Right atrium auricular region (tissue), 2 donors: ENCODE data around the gene CLTC. TPM values are rescaled to one million over a fixed set of nuclear protein-coding genes. Genes with fewer than 3 reads are reported as not detected.

Experiments used
- DNase-seq: peaks from one replicate; pipeline ENCODE4 v3.0.0-alpha.2; 2019; ENCODE audit warnings: low spot score
- H3K27ac ChIP-seq, 2 donors: fragments of 200-600 bp; sonication (generic); 1 replicate in 1 of 2; 2 replicates in 1 of 2; pipeline ENCODE4 v1.5.1; 2016 to 2019
- H3K27me3 ChIP-seq, 2 donors: fragments of 200-600 bp; sonication (generic); one replicate each; pipeline versions ENCODE4 v1.5.1 to v1.6.0; 2017 to 2019
- H3K36me3 ChIP-seq: fragments of 200-600 bp; sonication (generic); one replicate; pipeline ENCODE4 v1.5.1; 2016
- H3K4me1 ChIP-seq, 2 donors: fragments of 200-600 bp; sonication (generic); one replicate each; pipeline versions ENCODE4 v1.5.1 to v1.6.0; 2017 to 2019
- H3K4me3 ChIP-seq, 2 donors: fragments of 200-600 bp; sonication (generic); 1 replicate in 1 of 2; 2 replicates in 1 of 2; pipeline ENCODE4 v1.5.1; 2017 to 2019; ENCODE audit warnings: mild to moderate bottlenecking in 1 of 2, moderate library complexity in 1 of 2
- H3K9me3 ChIP-seq, 2 donors: fragments of 200-600 bp; sonication (generic); one replicate each; pipeline ENCODE4 v1.5.1; 2019
- total RNA-seq, 2 donors: library from RNA; depleted of rRNA; stranded (reverse); fragments of >200 nt; gene quantifications; one replicate each; pipeline ENCODE4 v1.1.0, GENCODE V29; 2016
- TF ChIP-seq, protein P1 (sequence below), 2 donors: fragments of 200-600 bp; sonication (generic); IDR thresholded peaks; one replicate each; pipeline ENCODE4 v1.5.1; 2019; ENCODE audit warnings: antibody characterized with exemption in 2 of 2

The CLTC gene
- total RNA-seq, 2 donors from 2014 or later: 183 to 256 TPM

DNA sequence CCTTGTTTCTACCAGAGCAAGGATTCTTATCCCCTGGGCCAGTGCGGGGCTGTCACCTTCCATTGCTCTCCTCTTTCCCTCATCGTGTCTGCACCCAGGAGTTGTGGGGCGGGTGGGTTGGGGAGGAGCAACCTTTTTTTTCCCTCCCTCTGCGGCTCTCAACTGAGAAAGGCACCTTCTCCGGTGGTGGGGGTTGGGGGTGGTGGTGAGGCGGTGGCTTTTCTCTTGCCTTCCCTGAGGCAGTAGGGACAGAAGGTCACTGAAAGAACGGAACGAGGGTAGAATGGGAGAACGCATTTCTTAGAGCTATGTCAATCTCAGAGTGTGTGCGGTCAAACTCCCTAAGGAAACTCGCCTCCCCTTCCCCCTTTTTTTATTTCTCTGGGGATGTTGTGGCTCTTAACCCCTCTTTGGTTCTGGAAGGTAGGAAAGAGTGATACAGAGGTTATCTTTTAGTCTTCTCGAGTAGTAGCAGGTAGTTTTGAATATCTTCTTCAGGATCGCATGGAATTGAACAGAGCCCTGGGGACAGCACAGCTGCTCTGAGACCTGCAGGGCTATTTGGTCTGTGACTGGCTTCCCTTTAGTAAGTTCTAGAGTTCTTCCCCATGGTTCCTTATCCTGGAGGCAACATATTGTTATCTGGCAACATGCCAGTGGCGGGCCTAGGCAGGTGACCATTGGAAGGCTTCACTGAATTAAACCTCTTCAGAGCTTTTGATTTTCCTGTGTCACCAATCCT, 994 bp downstream of the CLTC start:
- H3K4me3 ChIP-seq: peak overlapping the region; percentile 91
- H3K27me3 ChIP-seq: no peaks in the 10 kb centered on the region
- no peak for DNase-seq
- no peaks in the 10 kb centered on the region for H3K36me3 ChIP-seq
- TF ChIP-seq, protein P1, sequence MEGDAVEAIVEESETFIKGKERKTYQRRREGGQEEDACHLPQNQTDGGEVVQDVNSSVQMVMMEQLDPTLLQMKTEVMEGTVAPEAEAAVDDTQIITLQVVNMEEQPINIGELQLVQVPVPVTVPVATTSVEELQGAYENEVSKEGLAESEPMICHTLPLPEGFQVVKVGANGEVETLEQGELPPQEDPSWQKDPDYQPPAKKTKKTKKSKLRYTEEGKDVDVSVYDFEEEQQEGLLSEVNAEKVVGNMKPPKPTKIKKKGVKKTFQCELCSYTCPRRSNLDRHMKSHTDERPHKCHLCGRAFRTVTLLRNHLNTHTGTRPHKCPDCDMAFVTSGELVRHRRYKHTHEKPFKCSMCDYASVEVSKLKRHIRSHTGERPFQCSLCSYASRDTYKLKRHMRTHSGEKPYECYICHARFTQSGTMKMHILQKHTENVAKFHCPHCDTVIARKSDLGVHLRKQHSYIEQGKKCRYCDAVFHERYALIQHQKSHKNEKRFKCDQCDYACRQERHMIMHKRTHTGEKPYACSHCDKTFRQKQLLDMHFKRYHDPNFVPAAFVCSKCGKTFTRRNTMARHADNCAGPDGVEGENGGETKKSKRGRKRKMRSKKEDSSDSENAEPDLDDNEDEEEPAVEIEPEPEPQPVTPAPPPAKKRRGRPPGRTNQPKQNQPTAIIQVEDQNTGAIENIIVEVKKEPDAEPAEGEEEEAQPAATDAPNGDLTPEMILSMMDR (IDR thresholded peaks at IDR 0.05): no peak
- H3K9me3 ChIP-seq: no peaks in the 10 kb centered on the region
- H3K27ac ChIP-seq: peak overlapping the region; percentile 98 to 99
- peaks cover 0 to 56% of the 10 kb centered on the region in 2 donors for H3K4me1 ChIP-seq

DNA sequence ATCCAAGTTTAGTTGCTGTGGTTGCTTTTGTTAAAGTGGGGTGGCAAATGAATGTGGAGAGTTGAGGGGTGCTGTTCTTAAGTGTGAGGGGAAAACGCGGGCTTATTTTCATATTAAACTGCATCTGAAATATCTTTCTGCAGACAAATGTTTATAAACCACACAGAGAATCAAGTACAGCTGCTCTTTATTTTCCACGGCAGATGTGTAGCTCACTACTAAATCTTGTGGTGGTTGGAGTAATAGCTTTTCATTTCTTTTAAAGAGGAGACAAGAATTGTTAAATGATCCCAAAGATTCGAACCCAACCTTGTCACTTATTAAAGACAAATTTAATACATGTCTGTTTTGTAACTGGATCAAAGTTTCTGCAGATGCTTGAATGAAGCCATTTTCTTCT, 2.1 kb downstream of the CLTC start:
- DNase-seq: no peak
- TF ChIP-seq, protein P1 (IDR thresholded peaks at IDR 0.05): no peak
- H3K36me3 ChIP-seq: no peaks in the 10 kb centered on the region
- peak overlapping the region; percentile 98 to 99 for H3K27ac ChIP-seq
- no peaks in the 10 kb centered on the region for H3K27me3 ChIP-seq
- H3K4me1 ChIP-seq: peaks cover 0 to 67% of the 10 kb centered on the region in 2 donors
- H3K9me3 ChIP-seq: no peaks in the 10 kb centered on the region
- H3K4me3 ChIP-seq: peak overlapping the region in 1 of 2 donors; percentile 91

DNA sequence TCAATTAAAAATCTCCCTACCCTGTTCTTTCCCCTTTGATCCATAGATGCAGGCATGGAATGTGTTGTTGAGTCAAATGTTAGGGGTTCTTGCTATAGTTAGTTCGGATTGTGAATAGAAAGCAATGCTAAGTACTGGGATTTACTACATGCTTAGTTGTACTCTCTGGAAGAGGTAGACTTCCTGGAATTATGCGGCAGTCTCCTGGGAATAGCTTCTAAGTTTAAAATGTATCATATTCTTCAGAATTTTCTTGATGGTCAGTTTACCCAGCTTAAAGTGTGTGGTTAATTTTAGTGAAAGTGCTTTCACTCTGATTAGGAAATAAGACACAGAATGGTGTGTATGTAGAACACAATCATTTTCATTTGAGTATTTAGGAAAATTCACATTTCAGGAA, 3.5 kb downstream of the CLTC start:
- Histone ChIP-seq H3K27ac (peak overlapping the region; percentile 22 to 41), H3K9me3 (no peaks in the 10 kb centered on the region), H3K36me3 (no peaks in the 10 kb centered on the region), H3K27me3 (no peaks in the 10 kb centered on the region), H3K4me3 (no peak overlapping the region), H3K4me1 (peaks cover 0 to 74% of the 10 kb centered on the region in 2 donors)
- TF ChIP-seq, protein P1 (IDR thresholded peaks at IDR 0.05): no peak
- DNase-seq: no peak

DNA sequence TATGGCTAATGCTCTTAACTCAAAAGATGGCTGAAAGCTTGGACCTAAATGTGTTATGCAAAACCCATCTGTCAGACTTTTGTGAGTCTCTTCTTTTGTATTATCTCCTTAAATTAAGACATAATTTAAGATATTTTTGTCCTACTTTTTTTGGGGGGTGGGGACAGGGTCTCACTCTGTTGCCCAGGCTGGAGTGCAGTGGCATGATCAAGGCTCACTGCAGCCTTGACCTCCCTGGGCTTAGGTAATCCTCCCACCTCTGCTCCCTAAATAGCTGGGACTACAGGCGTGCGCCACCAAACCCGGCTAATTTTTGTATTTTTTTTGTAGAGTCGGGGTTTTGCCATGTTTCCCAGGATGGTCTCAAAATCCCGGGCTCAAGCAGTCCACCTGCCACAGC, 7.1 kb downstream of the CLTC start:
- no peaks in the 10 kb centered on the region for H3K27me3 ChIP-seq
- no peaks in the 10 kb centered on the region for H3K36me3 ChIP-seq
- no peak overlapping the region for H3K4me3 ChIP-seq
- TF ChIP-seq, protein P1 (IDR thresholded peaks at IDR 0.05): no peak
- H3K27ac ChIP-seq: no peak overlapping the region
- no peak for DNase-seq
- H3K4me1 ChIP-seq: peaks cover 0 to 88% of the 10 kb centered on the region in 2 donors
- H3K9me3 ChIP-seq: no peaks in the 10 kb centered on the region

DNA sequence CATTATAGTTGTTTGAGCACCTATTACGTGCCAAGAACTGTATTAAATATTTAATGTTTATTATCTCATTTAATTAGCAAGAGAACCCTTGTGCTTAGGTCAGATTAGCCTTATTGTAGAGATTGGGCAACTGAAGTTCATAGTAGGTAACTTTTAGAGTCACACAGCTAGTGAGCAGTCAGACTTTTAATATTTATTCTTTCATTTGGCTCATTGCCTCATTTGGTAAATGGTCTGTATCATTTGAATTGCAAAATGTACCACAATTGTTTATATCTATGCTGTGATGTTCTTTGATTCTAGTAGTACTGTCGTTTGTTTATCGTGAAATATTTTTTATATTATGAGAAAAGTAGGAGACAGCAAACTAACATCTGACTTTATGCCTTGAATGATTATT, 7.6 kb downstream of the CLTC start:
- Histone ChIP-seq H3K36me3 (no peaks in the 10 kb centered on the region), H3K4me1 (peaks cover 0 to 84% of the 10 kb centered on the region in 2 donors), H3K27ac (no peak overlapping the region), H3K27me3 (no peaks in the 10 kb centered on the region), H3K9me3 (no peaks in the 10 kb centered on the region), H3K4me3 (no peak overlapping the region)
- no peak for DNase-seq
- TF ChIP-seq, protein P1 (IDR thresholded peaks at IDR 0.05): no peak

DNA sequence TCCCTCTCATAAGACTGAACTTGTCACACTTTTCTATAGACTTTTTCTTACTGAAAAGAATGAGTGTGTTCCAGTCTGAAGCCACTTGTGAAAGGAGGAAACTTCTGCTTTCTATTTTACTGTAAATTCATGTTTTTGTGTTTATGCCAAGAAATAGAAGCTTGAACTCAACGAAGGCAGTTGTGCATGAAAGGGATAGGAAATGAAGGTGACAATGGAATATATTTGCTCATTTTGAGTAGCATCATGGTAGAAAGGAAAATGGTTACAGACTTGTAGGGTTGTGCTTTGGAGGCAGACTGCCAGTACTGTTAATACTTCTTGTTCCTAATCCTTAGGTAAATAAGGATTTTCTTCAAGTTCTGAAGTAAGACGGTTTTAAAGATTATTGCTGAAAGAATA, 8.1 kb downstream of the CLTC start:
- H3K4me3 ChIP-seq: no peak overlapping the region
- TF ChIP-seq, protein P1 (IDR thresholded peaks at IDR 0.05): no peak
- H3K4me1 ChIP-seq: peaks cover 0 to 84% of the 10 kb centered on the region in 2 donors

More for the DNA sequence above, 8.1 kb downstream of the CLTC start:
- H3K9me3 ChIP-seq: no peaks in the 10 kb centered on the region
- no peaks in the 10 kb centered on the region for H3K36me3 ChIP-seq
- H3K27ac ChIP-seq: no peak overlapping the region
- H3K27me3 ChIP-seq: no peaks in the 10 kb centered on the region
- DNase-seq: no peak
